Cardiac septum (tissue), 1 donor: ENCODE measurements around the gene LCE1A. TPM values are rescaled to one million over a fixed set of nuclear protein-coding genes. Genes with fewer than 3 reads are reported as not detected.

Experiments
- DNase-seq: peaks from one replicate; pipeline ENCODE4 v3.0.0-alpha.2; 2020; ENCODE audit warnings: low spot score
- intact Hi-C: fragments of 100-400 bp; cut with DNase I; formaldehyde crosslinking; loops from one replicate; pipeline ENCODE4 v1.14.0; 2022
- total RNA-seq: library from RNA; stranded (reverse); fragmentation: NEBNext Ultra II Directional; extraction: Animal tissue kit (Norgen Biotek cat#: 25700); gene quantifications from one replicate; pipeline ENCODE4 v1.2.1, GENCODE V29; 2021
- donor health status: DM: no; HTN: no; CAD: no.

LCE1A gene
- total RNA-seq, 1 donor from 2014 or later = not detected

DNA sequence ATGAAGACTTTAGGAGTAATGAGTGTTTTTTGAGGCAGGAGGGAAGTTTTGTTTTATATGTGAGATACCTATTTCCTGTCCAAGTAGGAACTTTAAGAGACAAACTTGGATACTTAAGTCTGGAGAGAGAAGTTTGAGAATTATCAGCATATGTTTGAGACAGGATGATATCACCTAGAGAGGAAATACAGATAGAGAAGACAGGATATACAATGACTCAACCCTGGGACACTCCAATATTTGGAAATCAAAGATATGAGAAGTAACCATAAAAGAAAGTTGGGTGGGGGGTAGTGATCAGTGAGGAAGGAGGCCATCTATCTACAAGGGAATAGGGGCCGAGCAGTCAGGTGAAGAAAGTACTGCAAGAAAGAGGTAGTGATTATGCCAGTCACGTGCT, 39.0 kb downstream of the LCE1A start:
- no peak for DNase-seq
- intact Hi-C loops = no loop called here

DNA sequence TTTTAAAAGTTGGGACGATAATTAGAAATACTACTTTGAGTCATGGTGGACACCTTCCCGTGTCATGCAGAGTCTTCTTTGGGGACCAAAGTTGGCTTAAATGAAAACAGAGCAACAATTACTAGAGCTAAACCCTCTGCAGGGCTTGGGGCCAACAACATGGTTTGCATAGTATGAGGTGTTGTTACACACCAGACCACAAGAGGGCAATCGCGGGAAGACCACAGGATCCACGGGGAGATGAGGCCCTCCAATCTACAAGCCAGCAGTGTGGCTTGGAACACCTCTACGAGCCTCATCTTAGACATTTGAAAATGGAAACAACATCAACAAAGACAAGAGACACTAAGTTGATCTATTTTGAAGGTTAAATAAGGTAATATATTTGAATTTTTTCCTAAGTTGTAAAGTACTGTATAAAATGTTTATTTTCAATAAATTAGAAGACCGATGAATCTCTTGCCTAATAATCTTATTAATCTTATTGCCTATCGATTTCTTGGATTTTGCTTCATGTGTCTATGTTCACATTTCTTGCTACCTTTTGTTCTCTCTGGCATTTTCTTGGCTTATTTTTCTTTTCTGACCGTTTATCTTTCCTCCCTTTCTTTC, 42.6 kb downstream of the LCE1A start:
- no peak for DNase-seq
- intact Hi-C loops = loop anchor here (2.0 kb wide), 1 partner anchor 353 kb away; no protein-coding TSS in a partner anchor

DNA sequence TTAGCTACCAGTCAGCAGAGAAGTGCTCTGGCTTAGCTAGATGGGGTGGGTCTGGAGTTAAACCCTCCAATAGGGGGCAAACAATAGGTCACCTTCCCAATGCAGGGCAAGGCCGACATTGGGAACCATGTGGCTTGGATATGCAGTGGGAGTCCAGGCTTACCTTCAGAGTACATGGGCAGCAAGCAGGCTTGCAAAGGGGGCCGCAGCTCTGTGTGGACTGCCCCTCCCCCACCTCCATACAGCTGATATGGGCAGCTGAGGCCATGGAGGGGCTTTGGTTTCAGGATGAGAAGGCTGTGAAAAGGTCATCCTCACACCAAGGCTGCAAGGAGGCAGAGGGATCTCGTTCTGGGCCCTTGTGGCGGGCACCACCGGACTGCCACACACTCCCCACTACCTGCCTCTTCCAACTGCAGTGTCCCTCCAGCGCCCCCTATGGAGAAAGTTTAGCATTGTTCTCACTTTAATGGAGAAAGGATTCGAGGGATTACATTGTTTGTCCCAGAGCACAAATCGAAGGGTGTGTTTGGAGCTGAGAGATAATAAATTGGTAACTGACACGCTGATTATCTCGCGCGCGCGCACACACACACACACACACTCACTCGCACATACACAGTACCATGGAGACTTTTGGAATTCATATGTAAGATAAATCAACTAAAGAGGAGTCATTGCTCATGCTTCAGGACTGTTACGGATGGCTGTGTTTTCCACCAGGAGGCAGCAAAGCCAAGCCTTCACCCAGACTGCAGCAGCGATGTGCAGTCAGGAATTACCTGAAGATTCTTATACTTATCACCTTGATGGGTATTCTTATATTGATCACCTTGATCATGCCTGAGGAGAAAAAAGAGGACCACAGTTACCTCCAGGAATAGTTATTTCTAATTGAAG, 43.8 kb downstream of the LCE1A start:
- intact Hi-C loops = no loop called here
- no peak for DNase-seq

DNA sequence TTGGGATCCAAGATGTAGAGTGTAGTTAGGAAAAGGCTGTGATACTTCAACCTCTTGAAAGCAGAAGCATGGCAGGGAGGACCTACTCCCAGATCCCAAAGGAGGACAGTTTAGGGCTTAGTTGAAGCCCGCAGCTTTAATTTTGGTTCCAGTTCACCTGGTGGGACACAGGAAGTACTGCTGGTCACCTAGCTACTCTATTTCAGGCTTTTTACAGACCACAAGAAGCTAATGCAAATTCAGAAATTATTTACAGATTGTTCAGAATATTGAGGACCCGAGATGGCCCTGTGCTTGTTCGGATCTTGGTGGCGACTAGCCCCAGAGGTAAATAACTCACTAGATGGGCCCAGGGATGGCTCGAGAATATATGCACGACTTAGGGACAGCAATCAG, 44.5 kb downstream of the LCE1A start:
- intact Hi-C loops = no loop called here
- no peak for DNase-seq

DNA sequence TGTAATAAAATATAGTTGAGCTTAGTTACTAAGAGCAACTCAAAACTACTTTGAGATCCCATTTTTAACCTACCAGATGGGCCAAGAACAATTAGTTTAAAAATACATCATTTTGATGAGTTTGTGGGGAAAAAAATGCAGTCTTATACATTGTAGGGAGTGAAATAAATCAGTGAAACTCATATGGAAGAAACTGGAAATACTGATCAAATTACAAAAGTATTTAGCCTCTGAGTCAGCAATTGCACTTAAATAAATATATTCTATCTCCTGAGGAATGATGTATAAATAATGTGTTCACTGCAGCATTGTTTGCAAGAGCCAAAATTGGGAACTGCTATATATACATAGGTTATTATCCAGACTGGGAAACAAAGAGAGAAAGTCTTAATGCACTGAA, 46.2 kb downstream of the LCE1A start:
- no peak for DNase-seq
- intact Hi-C loops = no loop called here

DNA sequence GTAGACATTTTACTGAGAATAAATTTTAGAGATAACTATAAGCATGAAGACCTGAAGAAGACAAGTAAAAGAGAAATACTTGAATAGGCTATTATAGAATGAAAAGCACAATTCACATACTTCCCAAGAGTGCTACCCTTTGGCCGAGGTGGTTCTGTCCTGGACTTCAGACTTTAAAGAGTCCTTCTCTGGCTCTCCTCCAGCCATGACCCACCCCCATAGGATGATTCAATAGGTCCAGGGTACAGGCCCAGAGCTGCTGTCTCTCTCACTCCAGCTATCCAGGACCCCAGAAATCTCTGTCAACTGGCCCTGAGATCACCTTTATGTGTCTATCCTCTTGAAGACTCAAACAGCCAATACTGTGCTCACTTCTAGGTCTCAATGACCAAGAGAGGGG, 49.6 kb downstream of the LCE1A start:
- no peak for DNase-seq
- intact Hi-C loops = no loop called here

Other genes with a start within 250 kb of the LCE1A start
- gene LCE3D, start 247.0 kb upstream of the LCE1A start, total RNA-seq = not detected
- gene LCE3C, start 227.2 kb upstream of the LCE1A start, total RNA-seq = not detected
- not detected for gene LCE3B, start 213.7 kb upstream of the LCE1A start, total RNA-seq
- not detected for gene LCE3A, start 204.4 kb upstream of the LCE1A start, total RNA-seq
- not detected for gene LCE2D, start 164.1 kb upstream of the LCE1A start, total RNA-seq
- gene LCE2C, start 152.2 kb upstream of the LCE1A start, total RNA-seq = not detected
- not detected for gene LCE2B, start 141.3 kb upstream of the LCE1A start, total RNA-seq
- gene LCE2A, start 129.1 kb upstream of the LCE1A start, total RNA-seq = not detected
- gene LCE4A, start 119.3 kb upstream of the LCE1A start, total RNA-seq = not detected
- not detected for gene KPRP, start 69.4 kb upstream of the LCE1A start, total RNA-seq
- not detected for gene LCE1F, start 52.3 kb upstream of the LCE1A start, total RNA-seq
- not detected for gene LCE1E, start 41.2 kb upstream of the LCE1A start, total RNA-seq
- not detected for gene LCE1D, start 30.8 kb upstream of the LCE1A start, total RNA-seq
- not detected for gene LCE1C, start 20.8 kb upstream of the LCE1A start, total RNA-seq
- not detected for gene LCE1B, start 15.5 kb upstream of the LCE1A start, total RNA-seq
- not detected for gene LCE6A, start 15.4 kb downstream of the LCE1A start, total RNA-seq
- gene LCE7A, start 32.5 kb downstream of the LCE1A start, total RNA-seq = not detected
- not detected for gene SMCP, start 50.8 kb downstream of the LCE1A start, total RNA-seq
- not detected for gene IVL, start 81.1 kb downstream of the LCE1A start, total RNA-seq
- gene SPRR5, start 119.7 kb downstream of the LCE1A start, total RNA-seq = not detected
- not detected for gene SPRR4, start 143.2 kb downstream of the LCE1A start, total RNA-seq
- gene SPRR1A, start 156.6 kb downstream of the LCE1A start, total RNA-seq = not detected
- not detected for gene SPRR3, start 174.3 kb downstream of the LCE1A start, total RNA-seq
- not detected for gene SPRR1B, start 203.7 kb downstream of the LCE1A start, total RNA-seq
- gene SPRR2D, start 213.6 kb downstream of the LCE1A start, total RNA-seq = not detected
- gene SPRR2A, start 230.0 kb downstream of the LCE1A start, total RNA-seq = not detected
- gene SPRR2B, start 244.1 kb downstream of the LCE1A start, total RNA-seq = not detected